Esophagus squamous epithelium (tissue), 5 donors: ENCODE measurements around the gene TCF4. TPM values are rescaled to one million over a fixed set of nuclear protein-coding genes. Genes with fewer than 3 reads are reported as not detected.

Experiments
- DNase-seq: peaks from one replicate; lab custom pipeline; 2025; lab: John Stamatoyannopoulos, UW
- H3K27ac ChIP-seq, 4 donors: fragments of 200-600 bp; sonication (generic); one replicate each; pipeline ENCODE4 v1.5.1; 2016 to 2019; ENCODE audit warnings: mild to moderate bottlenecking in 1 of 4
- H3K27me3 ChIP-seq, 4 donors: fragments of 200-600 bp; sonication (generic); 1 replicate in 3 of 4; 2 replicates in 1 of 4; pipeline versions ENCODE4 v1.5.1 to v1.6.0; 2017 to 2021; ENCODE audit warnings: antibody characterized with exemption in 1 of 4
- H3K36me3 ChIP-seq, 3 donors: fragments of 200-600 bp; sonication (generic); one replicate each; pipeline ENCODE4 v1.5.1; 2016 to 2019
- H3K4me1 ChIP-seq, 3 donors: fragments of 200-600 bp; sonication (generic); one replicate each; pipeline ENCODE4 v1.5.1; 2017 to 2019
- H3K4me3 ChIP-seq, 4 donors: fragments of 200-600 bp; sonication (generic); 1 replicate in 3 of 4; 2 replicates in 1 of 4; pipeline ENCODE4 v1.5.1; 2016 to 2019; ENCODE audit warnings: mild to moderate bottlenecking in 2 of 4, moderate library complexity in 1 of 4
- H3K9me3 ChIP-seq, 3 donors: fragments of 200-600 bp; sonication (generic); one replicate each; pipeline ENCODE4 v1.5.1; 2016 to 2019
- CTCF ChIP-seq, 6 experiments: fragments of 450-650 bp in 4 of 6; fragments of 200-600 bp in 2 of 6; sonication (generic) in 2 of 6; IDR thresholded peaks; one replicate each; pipeline ENCODE4 v1.5.1; 2016 to 2019; ENCODE audit warnings: antibody characterized with exemption in 6 of 6, mild to moderate bottlenecking in 4 of 6, moderate library complexity in 4 of 6
- POLR2A ChIP-seq, 4 donors: fragments of 450-650 bp; IDR thresholded peaks; one replicate each; pipeline ENCODE4 v1.6.1; 2017; ENCODE audit warnings: antibody characterized with exemption in 4 of 4, mild to moderate bottlenecking in 4 of 4, moderate library complexity in 3 of 4
- WGBS, 2 donors: methylation state at CpG; one replicate each; pipeline ENCODE4 v1.1.5; 2018; 5-methylcytosine and 5-hydroxymethylcytosine counted together
- intact Hi-C: fragments of 100-400 bp; cut with DNase I; formaldehyde crosslinking; loops from one replicate; pipeline ENCODE4 v1.15.0; 2022
- total RNA-seq, 4 donors: library from RNA; depleted of rRNA; stranded (reverse); fragments of >200 nt; gene quantifications; one replicate each; pipeline ENCODE4 v1.1.0, GENCODE V29; 2016
- donor health status: DM: yes; HTN: yes; CAD: no.

The TCF4 gene
- total RNA-seq, 4 donors from 2014 or later: 19.0 to 79.7 (median 26.0) TPM

- TF ChIP-seq POLR2A (IDR thresholded peaks at IDR 0.05): no peak
- TF ChIP-seq CTCF (IDR thresholded peaks at IDR 0.05): no peak
- no peak for DNase-seq
- no peaks in the 10 kb centered on the region for H3K36me3 ChIP-seq
- intact Hi-C loops: no loop called here
- H3K27ac ChIP-seq: no peak overlapping the region
- H3K27me3 ChIP-seq: no peaks in the 10 kb centered on the region
- WGBS, 2 donors: 88 to 93% methylated on average over 5 of the region's 5 CpGs
- peaks cover 0 to 24% (median 12%) of the 10 kb centered on the region in 3 donors for H3K4me1 ChIP-seq
- H3K9me3 ChIP-seq: no peaks in the 10 kb centered on the region
- H3K4me3 ChIP-seq: no peak overlapping the region
These were observed 180.0 kb downstream of the TCF4 start for GRCh38 chr18:55407774-55408535.

- intact Hi-C loops: no loop called here
- no peak overlapping the region for H3K27ac ChIP-seq
These were observed 180.8 kb downstream of the TCF4 start for GRCh38 chr18:55407191-55407590.

GRCh38 chr18:55406451-55406991 is 181.5 kb downstream of the TCF4 start:
- Histone ChIP-seq H3K9me3 (no peaks in the 10 kb centered on the region), H3K4me3 (peak overlapping the region in 1 of 4 donors; percentile 27), H3K27ac (peak overlapping the region in 1 of 4 donors; percentile 18), H3K4me1 (peaks cover 0 to 24% (median 12%) of the 10 kb centered on the region in 3 donors), H3K36me3 (no peaks in the 10 kb centered on the region), H3K27me3 (no peaks in the 10 kb centered on the region)
- no peak for DNase-seq
- intact Hi-C loops: no loop called here
- 51 to 64% methylated on average over 15 of the region's 15 CpGs for WGBS, 2 donors
- TF ChIP-seq POLR2A (IDR thresholded peaks at IDR 0.05) (no peak), CTCF (IDR thresholded peaks at IDR 0.05) (no peak)

More at GRCh38 chr18:55407191-55407590, 180.8 kb downstream of the TCF4 start:
- Histone ChIP-seq H3K4me3 (no peak overlapping the region), H3K9me3 (no peaks in the 10 kb centered on the region), H3K36me3 (no peaks in the 10 kb centered on the region), H3K4me1 (peaks cover 0 to 24% (median 12%) of the 10 kb centered on the region in 3 donors), H3K27me3 (no peaks in the 10 kb centered on the region)
- TF ChIP-seq CTCF (IDR thresholded peaks at IDR 0.05): no peak
- TF ChIP-seq POLR2A (IDR thresholded peaks at IDR 0.05): no peak
- WGBS, 2 donors: 90 to 93% methylated on average over 10 of the region's 10 CpGs
- no peak for DNase-seq

- WGBS, 2 donors: 30 to 34% methylated on average over 7 of the region's 7 CpGs
These were observed 182.0 kb downstream of the TCF4 start for GRCh38 chr18:55405893-55406406.

More at GRCh38 chr18:55405893-55406406, 182.0 kb downstream of the TCF4 start:
- no peaks in the 10 kb centered on the region for H3K36me3 ChIP-seq
- intact Hi-C loops: no loop called here
- no peak for DNase-seq
- H3K27ac ChIP-seq: peak overlapping the region in 3 of 4 donors; percentile 48 to 64 (median 50)
- TF ChIP-seq CTCF (IDR thresholded peaks at IDR 0.05) (no peak), POLR2A (IDR thresholded peaks at IDR 0.05) (no peak)
- H3K4me3 ChIP-seq: no peak overlapping the region
- peaks cover 0 to 24% (median 12%) of the 10 kb centered on the region in 3 donors for H3K4me1 ChIP-seq
- H3K27me3 ChIP-seq: no peaks in the 10 kb centered on the region
- no peaks in the 10 kb centered on the region for H3K9me3 ChIP-seq
